Smooth muscle cell (in vitro differentiated cells): ENCODE data around the gene TP53I11. TPM values are rescaled to one million over a fixed set of nuclear protein-coding genes. Genes with fewer than 3 reads are reported as not detected.

ENCODE experiments used
- DNase-seq: peaks from one replicate; lab custom pipeline; 2025; ENCODE audit not compliant: unreplicated experiment; lab: John Stamatoyannopoulos, UW
- H2AFZ ChIP-seq: fragments of 200-600 bp; sonication (generic); 2 replicates; pipeline ENCODE4 v1.6.0; 2016; ENCODE audit warnings: antibody characterized with exemption, low read depth, mild to moderate bottlenecking
- H3F3A ChIP-seq: fragments of 200-600 bp; sonication (generic); 2 replicates; pipeline ENCODE4 v1.6.0; 2017; ENCODE audit warnings: antibody characterized with exemption, low read depth
- H3K27ac ChIP-seq: fragments of 200-600 bp; sonication (generic); 2 replicates; pipeline ENCODE4 v1.5.1; 2016; ENCODE audit warnings: low read depth, mild to moderate bottlenecking
- H3K27me3 ChIP-seq: fragments of 200-600 bp; sonication (generic); 2 replicates; pipeline ENCODE4 v1.6.1; 2016; ENCODE audit warnings: low read depth, mild to moderate bottlenecking
- H3K36me3 ChIP-seq: fragments of 200-600 bp; sonication (generic); 2 replicates; pipeline ENCODE4 v1.5.1; 2016; ENCODE audit warnings: low read depth
- H3K4me1 ChIP-seq: fragments of 200-600 bp; sonication (generic); 2 replicates; pipeline ENCODE4 v1.5.1; 2016; ENCODE audit warnings: low read depth
- H3K4me2 ChIP-seq: fragments of 200-600 bp; sonication (generic); 2 replicates; pipeline ENCODE4 v1.6.0; 2016; ENCODE audit warnings: mild to moderate bottlenecking
- H3K4me3 ChIP-seq: fragments of 200-600 bp; sonication (generic); 2 replicates; pipeline ENCODE4 v1.5.1; 2016; ENCODE audit warnings: mild to moderate bottlenecking
- H3K79me2 ChIP-seq: fragments of 200-600 bp; sonication (generic); 2 replicates; pipeline ENCODE4 v1.6.0; 2016; ENCODE audit warnings: low read depth, mild to moderate bottlenecking
- H3K9ac ChIP-seq: fragments of 200-600 bp; sonication (generic); 2 replicates; pipeline ENCODE4 v1.6.0; 2016; ENCODE audit warnings: low read depth
- H3K9me3 ChIP-seq: fragments of 200-600 bp; sonication (generic); replicated peaks from 2 replicates; pipeline ENCODE4 v1.5.1; 2016; ENCODE audit warnings: low read depth
- H4K20me1 ChIP-seq: fragments of 200-600 bp; sonication (generic); 2 replicates; pipeline ENCODE4 v1.6.0; 2016; ENCODE audit warnings: low read depth
- WGBS: methylation state at CpG from one replicate; pipeline ENCODE4 v1.1.7; 2016; ENCODE audit warnings: low lambda C conversion rate; 5-methylcytosine and 5-hydroxymethylcytosine counted together
- polyA plus RNA-seq: library from polyadenylated mRNA; unstranded; fragments of >200 nt; fragmentation: Nextera tagmentation; extraction: Ambion mirVana; gene quantifications from 2 replicates; pipeline ENCODE4 v1.2.1, GENCODE V29; 2016
- total RNA-seq: library from RNA; depleted of rRNA; stranded (reverse); fragments of >200 nt; gene quantifications from 2 replicates; pipeline ENCODE4 v1.2.3, GENCODE V29; 2014
- TF ChIP-seq, protein P1 (sequence below): fragments of 200-600 bp; sonication (generic); IDR thresholded peaks from 2 replicates; pipeline ENCODE4 v1.5.1; 2017; ENCODE audit warnings: borderline replicate concordance, mild to moderate bottlenecking, antibody characterized with exemption; ENCODE audit not compliant: insufficient read depth, poor library complexity, severe bottlenecking

The TP53I11 gene
- total and polyA plus RNA-seq, 2 experiments from 2014 or later: 14.2 to 61.2 TPM

DNA sequence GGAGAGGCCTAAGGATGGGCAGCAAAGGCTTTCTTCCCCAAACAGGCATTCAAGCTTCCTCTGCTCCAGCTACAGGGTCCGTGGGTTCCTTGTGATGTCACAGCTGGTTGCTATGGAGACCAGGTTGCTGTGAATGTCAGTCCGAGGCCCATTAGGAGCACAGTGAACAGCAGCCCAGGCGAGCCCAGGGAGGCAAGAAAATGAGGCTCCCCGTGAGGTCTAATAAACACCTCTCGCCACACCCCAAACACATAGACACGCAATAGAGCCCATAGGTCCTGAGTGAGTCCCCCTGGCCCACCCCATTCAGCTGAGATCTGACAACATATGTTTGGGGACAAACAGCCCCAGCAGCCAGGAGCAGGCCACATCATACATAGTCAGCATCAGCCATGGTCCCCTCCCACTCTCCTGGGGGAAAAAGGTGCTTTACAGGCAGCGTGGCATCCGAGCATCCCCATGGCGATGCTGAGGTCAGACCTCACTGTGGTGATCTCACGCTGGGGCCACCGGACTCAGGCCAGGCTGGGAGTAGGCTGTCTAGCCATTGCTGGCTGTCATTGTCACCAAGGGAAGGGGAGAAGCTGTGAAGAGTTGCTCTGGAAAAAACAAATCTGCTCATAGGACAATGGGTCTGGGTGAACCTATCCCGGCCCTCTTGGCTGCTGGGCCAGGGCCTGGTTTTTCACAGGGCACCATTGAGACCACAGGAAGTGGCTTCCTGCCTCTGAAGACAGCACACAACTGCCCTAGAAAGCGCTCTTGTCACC is 23.1 kb upstream of the TP53I11 start:
- H3K36me3 ChIP-seq: no peaks in the 10 kb centered on the region
- H3F3A ChIP-seq: no peaks in the 10 kb centered on the region
- H3K27ac ChIP-seq: no peak overlapping the region
- H3K9ac ChIP-seq: no peak overlapping the region
- TF ChIP-seq, protein P1, sequence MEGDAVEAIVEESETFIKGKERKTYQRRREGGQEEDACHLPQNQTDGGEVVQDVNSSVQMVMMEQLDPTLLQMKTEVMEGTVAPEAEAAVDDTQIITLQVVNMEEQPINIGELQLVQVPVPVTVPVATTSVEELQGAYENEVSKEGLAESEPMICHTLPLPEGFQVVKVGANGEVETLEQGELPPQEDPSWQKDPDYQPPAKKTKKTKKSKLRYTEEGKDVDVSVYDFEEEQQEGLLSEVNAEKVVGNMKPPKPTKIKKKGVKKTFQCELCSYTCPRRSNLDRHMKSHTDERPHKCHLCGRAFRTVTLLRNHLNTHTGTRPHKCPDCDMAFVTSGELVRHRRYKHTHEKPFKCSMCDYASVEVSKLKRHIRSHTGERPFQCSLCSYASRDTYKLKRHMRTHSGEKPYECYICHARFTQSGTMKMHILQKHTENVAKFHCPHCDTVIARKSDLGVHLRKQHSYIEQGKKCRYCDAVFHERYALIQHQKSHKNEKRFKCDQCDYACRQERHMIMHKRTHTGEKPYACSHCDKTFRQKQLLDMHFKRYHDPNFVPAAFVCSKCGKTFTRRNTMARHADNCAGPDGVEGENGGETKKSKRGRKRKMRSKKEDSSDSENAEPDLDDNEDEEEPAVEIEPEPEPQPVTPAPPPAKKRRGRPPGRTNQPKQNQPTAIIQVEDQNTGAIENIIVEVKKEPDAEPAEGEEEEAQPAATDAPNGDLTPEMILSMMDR: no peak
- no peak for DNase-seq
- H2AFZ ChIP-seq: no peak overlapping the region
- no peaks in the 10 kb centered on the region for H3K27me3 ChIP-seq
- H3K4me1 ChIP-seq: peaks cover 14% of the 10 kb centered on the region
- WGBS: 80% methylated on average over 13 of the region's 13 CpGs
- no peaks in the 10 kb centered on the region for H3K79me2 ChIP-seq
- H3K4me2 ChIP-seq: no peak overlapping the region
- no peaks in the 10 kb centered on the region for H4K20me1 ChIP-seq
- H3K4me3 ChIP-seq: no peak overlapping the region
- H3K9me3 ChIP-seq: no peaks in the 10 kb centered on the region

DNA sequence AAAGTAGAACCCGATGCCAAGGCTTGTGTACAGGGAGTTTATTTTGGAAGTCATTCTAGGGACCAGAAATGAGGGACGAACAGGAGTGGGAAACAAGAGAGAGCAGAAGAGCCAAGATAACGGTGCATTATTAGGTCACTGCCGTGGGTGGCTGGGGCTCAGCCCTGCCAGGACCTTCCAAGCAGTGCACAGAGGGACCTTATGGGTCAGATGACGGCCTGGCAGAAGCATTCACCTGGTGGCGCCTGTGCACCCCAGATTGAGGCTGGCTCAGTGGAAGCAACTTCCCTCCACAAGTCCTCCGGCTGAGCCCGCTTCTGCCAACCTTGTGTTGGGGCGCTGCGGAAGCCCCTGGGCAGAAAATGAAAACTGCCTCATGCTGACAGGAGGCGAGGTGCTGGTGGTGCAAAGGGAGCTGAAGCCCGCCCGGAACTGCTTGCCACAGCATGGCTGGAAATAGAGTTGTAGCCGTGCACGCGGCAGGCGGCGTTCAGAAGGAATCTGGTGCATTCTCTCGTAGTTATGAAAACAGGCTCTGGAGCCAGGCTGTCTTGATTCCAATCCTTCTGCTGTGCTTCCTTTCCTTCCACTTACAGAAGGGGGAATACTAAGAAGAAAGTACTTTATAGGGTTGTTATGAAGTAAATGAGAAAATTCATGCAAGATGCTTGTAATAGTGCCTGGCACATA is 22.2 kb upstream of the TP53I11 start:
- H3F3A ChIP-seq: no peaks in the 10 kb centered on the region
- H3K79me2 ChIP-seq: no peaks in the 10 kb centered on the region
- no peak overlapping the region for H3K4me2 ChIP-seq
- TF ChIP-seq, protein P1: no peak
- no peak overlapping the region for H3K4me3 ChIP-seq
- no peak overlapping the region for H2AFZ ChIP-seq
- no peaks in the 10 kb centered on the region for H3K36me3 ChIP-seq
- no peak overlapping the region for H3K27ac ChIP-seq
- no peaks in the 10 kb centered on the region for H3K27me3 ChIP-seq
- no peak overlapping the region for H3K9ac ChIP-seq
- DNase-seq: no peak
- no peaks in the 10 kb centered on the region for H4K20me1 ChIP-seq
- WGBS: 87% methylated on average over 19 of the region's 19 CpGs
- H3K9me3 ChIP-seq: no peaks in the 10 kb centered on the region
- H3K4me1 ChIP-seq: peaks cover 12% of the 10 kb centered on the region

DNA sequence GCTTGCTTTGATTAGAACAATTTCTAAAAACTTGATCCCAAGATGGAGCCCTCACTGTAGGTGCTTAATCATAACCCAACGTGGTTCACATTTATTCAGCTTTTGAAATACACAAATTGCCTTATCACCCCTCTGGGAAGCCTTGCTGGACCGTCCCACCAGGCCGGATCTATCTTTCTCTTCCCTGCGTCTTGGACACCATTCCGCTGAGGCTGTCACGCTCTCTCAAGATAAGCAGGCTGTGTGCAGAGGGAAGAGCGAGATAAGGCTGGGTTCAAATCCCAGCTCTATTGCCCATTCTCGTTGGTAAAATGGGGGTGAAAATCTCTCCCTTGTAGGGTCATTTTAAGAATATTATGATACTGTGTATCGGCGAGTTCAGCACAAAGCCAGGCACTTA is 20.5 kb upstream of the TP53I11 start:
- no peak overlapping the region for H2AFZ ChIP-seq
- no peak overlapping the region for H3K4me2 ChIP-seq
- no peak for DNase-seq
- WGBS: 59% methylated on average over 10 of the region's 10 CpGs
- no peaks in the 10 kb centered on the region for H3K79me2 ChIP-seq
- no peaks in the 10 kb centered on the region for H3K9me3 ChIP-seq
- no peak overlapping the region for H3K4me3 ChIP-seq
- no peak overlapping the region for H3K27ac ChIP-seq
- no peak overlapping the region for H3K9ac ChIP-seq
- H3K36me3 ChIP-seq: no peaks in the 10 kb centered on the region
- TF ChIP-seq, protein P1: no peak
- no peaks in the 10 kb centered on the region for H4K20me1 ChIP-seq
- H3K27me3 ChIP-seq: no peaks in the 10 kb centered on the region
- H3F3A ChIP-seq: no peaks in the 10 kb centered on the region
- H3K4me1 ChIP-seq: no peaks in the 10 kb centered on the region
